ENCODE measurements around the gene DHRS13. TPM values are rescaled to one million over a fixed set of nuclear protein-coding genes. Genes with fewer than 3 reads are reported as not detected.

Gene DHRS13
- total RNA-seq (10 to 100 TPM; 14.7 to 51.2 (median 21.2) TPM), polyA plus RNA-seq (10 to 100 TPM; 12.2 to 12.6 (median 12.6) TPM)
- long read RNA-seq, donor 1, transcript DHRS13-201 (5 exons, 1,921 nt) = major isoform, 5 of 7 reads
- long read RNA-seq, donor 1, partial matches to known transcripts = 0 of 7 reads
- long read RNA-seq, donor 1, other reads (novel, unspliced or antisense) = 0 of 7 reads
- long read RNA-seq, donor 2, partial matches to known transcripts = 0 of 6 reads
- long read RNA-seq, donor 2, other reads (novel, unspliced or antisense) = 0 of 6 reads

- peaks cover 0 to 39% (median 26%) of the 10 kb centered on the region in 6 donors for H3K36me3 ChIP-seq
- WGBS, 5 donors = 1 to 2% (median 1%) methylated on average over 12 to 55 of the region's 55 CpGs
- H3K27ac ChIP-seq = peak within 1 kb of the TSS; percentile 65 to 99 (median 92)
- H3K27me3 ChIP-seq (replicated peaks in 1 of 7) = no peaks in the 10 kb centered on the region
- TF ChIP-seq CTCF (IDR thresholded peaks at IDR 0.05 in 8 of 11, conservative IDR thresholded peaks at IDR 0.05 in 3 of 11) = peak; percentile 80 to 99 (median 97)
- no peak for TF ChIP-seq POLR2A (IDR thresholded peaks at IDR 0.05)
- TF ChIP-seq POLR2AphosphoS5 (IDR thresholded peaks at IDR 0.05) = peak; percentile 86 to 91 (median 87)
- no peaks in the 10 kb centered on the region for H3K9me3 ChIP-seq
- intact Hi-C loops (cut with DNase I; ENCODE audit: low total_unique reads) = loop anchor here (10.0 kb wide), 1 partner anchor 48 kb away; the partner anchor contains the start of gene ERAL1
- peak within 1 kb of the TSS; percentile 63 to 95 (median 82) for H3K4me3 ChIP-seq
- peak; percentile 99 for DNase-seq
- H3K4me1 ChIP-seq = peaks cover 25 to 69% (median 55%) of the 10 kb centered on the region in 6 donors
Measured at GRCh38 chr17:28902819-28903545, at the start of gene DHRS13. Gene DHRS13, minus strand, starts transcription at chr17:28903079. Its CDS starts 135 bp downstream, at chr17:28902944.

- H3K27ac ChIP-seq = peak overlapping the region; percentile 93 to 100 (median 99)
- 5 to 11% (median 6%) methylated on average over 23 to 36 of the region's 36 CpGs for WGBS, 5 donors
- H3K27me3 ChIP-seq (replicated peaks in 1 of 7) = no peaks in the 10 kb centered on the region
- DNase-seq = peak; percentile 97
- H3K4me1 ChIP-seq = peaks cover 19 to 37% (median 29%) of the 10 kb centered on the region in 6 donors
- no peaks in the 10 kb centered on the region for H3K9me3 ChIP-seq
- peaks cover 0 to 1% (median 0%) of the 10 kb centered on the region in 6 donors for H3K36me3 ChIP-seq
- intact Hi-C loops (cut with DNase I; ENCODE audit: low total_unique reads) = no loop called here
- peak in 2 of 3 donors; percentile 9 to 47 for TF ChIP-seq POLR2A (IDR thresholded peaks at IDR 0.05)
- TF ChIP-seq CTCF (IDR thresholded peaks at IDR 0.05 in 8 of 11, conservative IDR thresholded peaks at IDR 0.05 in 3 of 11) = peak in 2 of 11 experiments; percentile 20 to 25
- TF ChIP-seq POLR2AphosphoS5 (IDR thresholded peaks at IDR 0.05) = peak; percentile 23 to 88 (median 70)
- H3K4me3 ChIP-seq = peak overlapping the region; percentile 14 to 98 (median 72)
Measured at GRCh38 chr17:28951991-28952975, 49.4 kb upstream of the DHRS13 start.

- Histone ChIP-seq H3K4me1 (peaks cover 26 to 44% (median 37%) of the 10 kb centered on the region in 6 donors), H3K4me3 (peak within 1 kb of the TSS; percentile 90 to 98 (median 96)), H3K9me3 (no peaks in the 10 kb centered on the region), H3K36me3 (peaks cover 0 to 6% (median 0%) of the 10 kb centered on the region in 6 donors), H3K27me3 (replicated peaks in 1 of 7) (no peaks in the 10 kb centered on the region), H3K27ac (peak within 1 kb of the TSS; percentile 94 to 100 (median 99))
- TF ChIP-seq CTCF (IDR thresholded peaks at IDR 0.05 in 8 of 11, conservative IDR thresholded peaks at IDR 0.05 in 3 of 11) = peak in 2 of 11 experiments; percentile 31 to 33
- peak; percentile 3 to 76 (median 26) for TF ChIP-seq POLR2A (IDR thresholded peaks at IDR 0.05)
- TF ChIP-seq POLR2AphosphoS5 (IDR thresholded peaks at IDR 0.05) = peak; percentile 87 to 95 (median 91)
- DNase-seq = peak; percentile 100
- intact Hi-C loops (cut with DNase I; ENCODE audit: low total_unique reads) = no loop called here
- WGBS, 5 donors = 0 to 1% (median 1%) methylated on average over 28 to 51 of the region's 51 CpGs
Measured at GRCh38 chr17:28951428-28951990, 48.6 kb upstream of the DHRS13 start, which contains the start of gene PHF12. Gene PHF12, minus strand, starts transcription at chr17:28951518. Its CDS starts 558 bp downstream, at chr17:28950960.

All from spleen (tissue), 13 donors.